G401.6 (cell line): Measurements from ENCODE around the gene SERPINA9.
"Not testable (repeated sequence)": the region's sequence is repeated elsewhere in the genome, so short reads cannot be mapped to it uniquely, and the experiment has no call there.

Source experiments
- FAIRE-seq: peaks from 2 replicates; lab custom pipeline; 2012; peaks lifted over from hg19 to GRCh38; lab: Jason Lieb, UNC

Gene SERPINA9

GRCh38 chr14:94476023-94476422, at the start of gene SERPINA9:
TSS of gene SERPINA9 (minus strand) at chr14:94476197. CDS start at chr14:94469840, 6,357 bp downstream.
- no peak for FAIRE-seq

DNA sequence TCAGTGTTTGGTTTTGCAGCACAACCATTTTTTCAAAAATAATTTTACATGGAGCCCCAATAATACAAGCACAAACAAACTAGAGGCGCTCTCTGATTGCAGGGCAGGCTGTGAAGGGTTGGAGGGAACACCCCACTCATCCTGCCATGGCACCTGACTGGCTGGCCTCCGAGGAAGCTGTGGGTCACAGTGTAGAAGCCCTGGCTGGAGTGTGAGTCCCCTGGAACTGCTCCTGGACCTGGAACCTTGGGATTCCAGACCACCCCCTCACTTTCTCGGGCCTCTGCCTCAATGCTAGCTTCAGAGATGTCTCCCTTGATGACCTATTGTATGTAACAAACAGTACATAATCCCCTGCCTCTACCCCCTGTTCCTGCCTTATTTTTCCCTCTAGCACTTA, 48.1 kb upstream of the SERPINA9 start:
- no peak for FAIRE-seq

- no peak for FAIRE-seq
These were observed 47.3 kb upstream of the SERPINA9 start for GRCh38 chr14:94523265-94523664.

GRCh38 chr14:94522115-94522724, 46.2 kb upstream of the SERPINA9 start:
- no peak for FAIRE-seq

DNA sequence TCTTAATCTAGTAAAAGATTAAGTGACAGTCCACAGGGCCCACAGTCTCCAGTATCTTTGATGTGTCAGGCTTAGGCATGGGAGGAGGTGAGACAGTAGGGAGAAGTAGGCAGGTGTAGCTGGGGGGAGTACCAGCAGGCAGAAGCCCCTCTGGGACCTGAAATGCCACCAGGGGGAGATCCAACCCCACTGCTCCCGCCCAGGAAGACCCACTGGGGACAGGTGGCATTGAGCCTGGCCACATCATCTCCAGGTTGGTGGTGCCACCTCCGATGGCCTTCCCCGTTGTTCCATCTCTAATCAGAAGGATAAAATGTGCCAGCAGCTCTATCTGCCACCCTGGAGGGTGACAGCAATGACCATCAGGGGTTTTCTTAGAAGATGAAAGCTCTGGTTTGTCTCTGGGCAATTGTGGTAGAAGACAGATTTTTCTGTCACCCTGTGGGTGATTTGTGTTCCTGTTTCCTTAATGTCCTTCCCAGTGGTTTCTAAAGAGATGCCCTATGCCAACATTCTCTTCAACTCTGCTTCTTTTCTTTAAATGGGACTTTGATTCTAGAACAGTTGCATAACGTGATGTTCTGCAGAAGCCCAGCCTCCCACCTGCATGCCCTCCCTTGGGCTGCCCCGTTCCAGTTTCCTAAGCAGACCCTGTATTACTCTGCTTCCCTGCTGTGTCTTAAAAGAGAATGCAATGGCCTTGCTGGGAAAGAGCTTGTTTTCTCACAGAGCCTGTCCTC, 45.5 kb upstream of the SERPINA9 start:
- FAIRE-seq: no peak

GRCh38 chr14:94517641-94518257, 41.8 kb upstream of the SERPINA9 start:
- no peak for FAIRE-seq

DNA sequence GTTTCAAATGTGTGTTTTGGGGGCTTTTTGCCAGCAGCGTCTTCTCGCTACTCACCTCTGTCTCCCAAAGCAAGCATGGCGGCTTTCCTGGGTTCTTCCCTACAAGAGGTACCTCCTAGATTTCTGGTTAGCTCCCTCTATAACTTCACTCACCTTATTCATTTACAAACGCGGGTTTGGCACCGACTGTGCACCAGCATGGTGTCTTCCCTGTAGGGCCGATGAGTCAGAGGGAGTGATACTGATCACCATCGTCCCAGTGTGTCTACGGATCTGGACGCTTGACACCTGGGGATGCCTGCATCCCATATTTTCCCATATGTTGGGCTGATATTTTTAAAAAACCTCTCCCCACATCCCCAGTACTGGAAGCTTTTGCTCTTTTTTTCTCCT, 41.2 kb upstream of the SERPINA9 start:
- FAIRE-seq: no peak

DNA sequence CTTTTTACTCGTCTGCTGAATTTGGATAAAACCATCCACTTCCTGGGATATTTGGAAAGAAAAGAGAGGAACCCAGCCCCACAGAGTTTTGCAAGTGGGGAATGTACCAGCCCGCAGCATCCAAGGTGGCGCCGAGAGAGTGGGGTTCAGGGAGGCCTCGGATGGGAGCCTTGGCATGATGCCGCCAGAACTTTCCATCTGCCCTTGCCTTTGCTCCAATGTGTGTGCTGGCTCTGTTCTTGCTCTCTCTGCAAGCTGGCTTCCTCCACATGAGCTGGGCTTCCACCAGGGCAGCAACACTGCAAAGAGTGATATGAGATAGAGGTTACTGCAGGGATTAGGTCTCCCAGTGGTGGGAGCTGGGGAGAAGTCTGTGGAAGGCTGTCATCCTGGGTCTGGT, 39.9 kb upstream of the SERPINA9 start:
- FAIRE-seq: no peak

- no peak for FAIRE-seq
These were observed 39.4 kb upstream of the SERPINA9 start for GRCh38 chr14:94515426-94515825.

DNA sequence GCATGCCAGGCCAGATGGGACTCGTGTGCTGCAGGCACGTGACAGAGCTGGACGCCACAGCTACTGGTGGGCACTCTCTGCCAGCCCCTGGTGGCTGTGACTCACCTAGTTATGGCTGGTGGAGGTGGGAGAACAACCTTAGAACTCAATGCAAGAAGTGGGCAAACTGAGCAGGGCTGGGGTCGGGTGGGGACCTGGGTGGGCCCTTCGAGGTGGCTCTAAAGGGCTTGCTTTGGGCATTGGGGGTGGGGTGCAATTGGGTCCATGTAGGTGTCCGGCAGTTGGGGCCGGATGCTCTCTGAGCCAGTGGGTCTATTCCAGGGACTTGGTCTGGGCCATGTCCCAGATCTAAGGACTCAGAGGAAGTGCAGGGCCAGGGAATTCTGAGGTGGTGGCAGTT, 38.4 kb upstream of the SERPINA9 start:
- no peak for FAIRE-seq

GRCh38 chr14:94510481-94510880, 34.5 kb upstream of the SERPINA9 start:
- FAIRE-seq: not testable (repeated sequence)

GRCh38 chr14:94509356-94509755, 33.4 kb upstream of the SERPINA9 start, which contains the start of gene SERPINA12:
TSS of gene SERPINA12 (minus strand) at chr14:94509469. CDS start at chr14:94498397, 11,072 bp downstream.
- FAIRE-seq: no peak

- no peak for FAIRE-seq
These were observed 29.6 kb upstream of the SERPINA9 start for GRCh38 chr14:94505641-94506040.

GRCh38 chr14:94505206-94505605, 29.2 kb upstream of the SERPINA9 start:
- FAIRE-seq: no peak

DNA sequence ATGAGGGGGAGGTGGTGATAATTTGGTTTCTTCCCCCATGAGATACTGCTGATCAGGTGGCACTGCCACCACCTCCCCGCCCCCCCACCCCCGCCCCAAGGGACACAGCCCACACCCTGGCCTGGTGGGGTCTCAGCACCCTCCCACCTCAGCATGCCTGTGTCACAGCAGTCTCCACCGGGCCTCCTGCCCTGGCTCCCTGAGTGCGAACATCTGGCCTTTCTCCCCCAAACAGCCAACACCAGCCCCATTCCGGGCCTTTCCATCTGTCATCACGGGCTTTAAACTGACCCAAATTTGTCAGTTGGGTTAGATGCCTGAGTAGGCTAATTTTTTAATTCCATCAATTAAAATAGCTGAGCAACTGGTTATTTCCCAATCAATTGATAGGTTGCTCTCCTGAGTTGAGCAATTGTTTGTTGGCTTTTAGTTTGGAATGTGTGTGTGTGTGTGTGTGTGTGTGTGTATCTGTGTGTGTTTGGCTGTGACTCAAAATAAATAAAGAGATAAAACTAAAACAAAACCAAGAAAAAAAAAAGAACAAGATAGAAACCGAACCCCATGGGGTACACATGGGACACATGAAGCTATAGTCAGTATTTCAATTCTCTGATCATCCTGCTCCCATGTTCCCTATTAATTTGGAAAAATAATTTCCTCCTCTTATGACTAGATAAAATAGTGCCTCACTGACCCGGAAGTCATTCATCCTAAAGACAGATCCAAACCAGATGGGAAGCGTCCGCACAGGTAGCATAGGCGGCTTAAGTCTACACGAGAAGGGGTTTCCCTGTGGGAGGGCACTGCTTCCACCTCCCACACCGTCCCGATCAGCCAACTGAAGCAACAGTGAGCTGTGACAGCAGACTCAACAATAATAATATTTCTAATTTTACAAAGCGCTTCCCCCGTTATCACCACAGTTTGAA, 25.9 kb upstream of the SERPINA9 start:
- FAIRE-seq: no peak

DNA sequence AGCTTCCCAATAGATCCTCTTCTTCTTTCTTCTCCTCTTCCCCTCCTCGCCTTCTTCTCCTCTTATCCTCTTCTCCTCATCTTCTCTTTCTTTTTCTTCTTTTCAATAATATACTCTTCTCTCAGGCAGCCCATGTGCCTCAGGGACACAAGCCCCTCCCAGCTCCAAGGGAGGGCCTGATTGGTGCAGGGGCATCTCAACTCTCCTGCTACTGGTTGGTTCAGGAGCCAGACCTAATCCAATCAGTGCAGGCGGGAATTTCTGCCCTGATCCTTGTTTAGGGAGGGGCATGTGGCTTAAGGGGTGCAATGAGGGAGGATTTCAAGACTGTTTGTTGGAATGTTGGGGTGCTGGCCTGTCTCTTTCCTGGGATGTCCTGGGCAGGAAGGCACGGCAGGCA, 24.3 kb upstream of the SERPINA9 start:
- FAIRE-seq: no peak

- FAIRE-seq: no peak
These were observed 23.7 kb upstream of the SERPINA9 start for GRCh38 chr14:94499673-94500072.

- no peak for FAIRE-seq
These were observed 22.2 kb upstream of the SERPINA9 start for GRCh38 chr14:94498215-94498614.

GRCh38 chr14:94494085-94494484, 18.1 kb upstream of the SERPINA9 start:
- no peak for FAIRE-seq

GRCh38 chr14:94491511-94491910, 15.5 kb upstream of the SERPINA9 start:
- FAIRE-seq: no peak

DNA sequence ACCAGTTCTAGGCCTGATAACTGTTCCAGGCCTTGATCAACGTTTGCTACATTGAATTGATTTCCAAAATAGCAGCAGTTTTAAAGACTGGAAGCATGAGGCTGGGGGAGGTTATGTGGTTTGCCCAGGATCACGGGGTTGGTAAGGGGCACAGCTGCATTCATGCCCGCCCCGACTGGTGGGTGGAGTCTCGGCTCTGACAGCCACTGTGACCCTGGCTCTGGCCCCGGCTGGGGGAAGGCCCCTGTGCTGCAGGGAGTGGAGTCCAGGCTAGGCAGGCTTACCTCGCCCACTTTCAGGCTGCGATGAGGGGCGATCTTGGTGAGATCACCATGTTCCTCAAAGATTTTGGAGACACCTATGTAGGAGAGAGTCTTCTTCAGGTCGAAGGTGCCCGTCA, 13.3 kb upstream of the SERPINA9 start:
- FAIRE-seq: no peak

DNA sequence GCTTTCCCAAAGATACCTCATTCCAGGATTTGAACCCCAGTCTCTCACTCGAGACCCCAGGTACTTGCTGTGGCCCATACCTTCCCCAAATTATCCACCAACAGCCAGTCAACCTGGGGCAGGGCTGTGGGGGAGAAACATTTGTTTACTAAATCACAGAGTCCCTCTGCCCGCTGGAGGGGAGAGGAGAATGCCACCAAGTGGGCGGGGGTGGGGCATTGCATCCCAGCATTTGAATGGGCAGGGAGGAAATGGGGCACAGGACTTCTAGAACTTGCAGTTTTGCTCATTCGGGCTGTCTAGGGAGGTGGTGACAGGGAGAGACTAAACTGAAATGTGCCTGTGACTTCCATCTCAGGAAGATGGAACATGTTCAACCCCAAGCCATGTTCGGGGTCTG, 10.9 kb upstream of the SERPINA9 start:
- FAIRE-seq: no peak
